ENCODE measurements around the gene IPO9. TPM values are rescaled to one million over a fixed set of nuclear protein-coding genes. Genes with fewer than 3 reads are reported as not detected.

The IPO9 gene
- total and polyA plus RNA-seq, 2 donors (not counting 1 experiment from before 2014, with no cell fraction given), result 13.3 to 56.9 TPM

GRCh38 chr1:201904579-201904978 lies 75.6 kb downstream of the IPO9 start:
- no peaks in the 10 kb centered on the region for H3K36me3 ChIP-seq (replicated peaks in 1 of 2; ENCODE audit: control extremely low read depth in 1 of 2, control insufficient read depth in 1 of 2, extremely low read depth in 1 of 2, insufficient read depth in 2 of 2, low read length in 1 of 2)
- Mint-ChIP-seq H3K27ac (no peak overlapping the region), H3K9me3 (ENCODE audit: insufficient read depth) (no peaks in the 10 kb centered on the region), H3K4me1 (no peaks in the 10 kb centered on the region), H3K27me3 (peaks cover 8% of the 10 kb centered on the region), H3K4me3 (no peak overlapping the region)
- ATAC-seq (ENCODE audit: low read depth) (no peak), DNase-seq (no peak)
- no peak for TF ChIP-seq EZH2 (IDR thresholded peaks at IDR 0.05; ENCODE audit: borderline replicate concordance, insufficient read depth, low read depth, low read length, poor library complexity, severe bottlenecking)
- no peak for TF ChIP-seq CTCF (IDR thresholded peaks at IDR 0.05)
- no peaks in the 10 kb centered on the region for H4K20me1 ChIP-seq (ENCODE audit: control insufficient read depth, insufficient read depth, low read length, poor library complexity, severe bottlenecking)
- intact Hi-C loops (cut with micrococcal nuclease), result no loop called here
- H2AFZ ChIP-seq (ENCODE audit: insufficient read depth, low read depth, low read length, poor library complexity, severe bottlenecking), result no peak overlapping the region
- no peaks in the 10 kb centered on the region for H3K79me2 ChIP-seq (ENCODE audit: control insufficient read depth, insufficient read depth, low read length)
- 86% methylated on average over 4 of the region's 6 CpGs for WGBS (ENCODE audit: insufficient coverage)
- POLR2A ChIA-PET, result no interaction called here
- H3K4me3 ChIP-seq (ENCODE audit: control extremely low read depth in 1 of 5, extremely low read depth in 1 of 5, insufficient read depth in 1 of 5, low read depth in 2 of 5, low read length in 4 of 5), result no peak overlapping the region
- H3K27me3 ChIP-seq (replicated peaks in 1 of 4; ENCODE audit: control extremely low read depth in 1 of 4, control insufficient read depth in 3 of 4, insufficient read depth in 4 of 4, low read length in 3 of 4), result no peaks in the 10 kb centered on the region
- H3K9ac ChIP-seq (ENCODE audit: low read length), result no peak overlapping the region
- H3K4me1 ChIP-seq (ENCODE audit: control insufficient read depth in 2 of 2, insufficient read depth in 2 of 2, low read length in 2 of 2), result no peaks in the 10 kb centered on the region
- CTCF ChIA-PET, result interaction anchor here (1.0 kb wide), 1 partner anchor 9 kb away, joined by 5 read pairs; no protein-coding TSS in a partner anchor
- no peak overlapping the region for H3K4me2 ChIP-seq (replicated peaks; ENCODE audit: low read depth, low read length, poor library complexity, severe bottlenecking)
- H3K9me3 ChIP-seq (ENCODE audit: control extremely low read depth in 1 of 3, control insufficient read depth in 2 of 3, insufficient read depth in 1 of 3, low read length in 2 of 3), result no peaks in the 10 kb centered on the region
- no peak overlapping the region for H3K27ac ChIP-seq (ENCODE audit: low read length in 2 of 2)

- H3K27ac ChIP-seq (ENCODE audit: low read length in 2 of 2), result no peak overlapping the region
- no peak for DNase-seq
- no peaks in the 10 kb centered on the region for H4K20me1 ChIP-seq (ENCODE audit: control insufficient read depth, insufficient read depth, low read length, poor library complexity, severe bottlenecking)
- H3K4me3 Mint-ChIP-seq, result no peak overlapping the region
- intact Hi-C loops (cut with micrococcal nuclease), result no loop called here
- no peaks in the 10 kb centered on the region for H3K9me3 Mint-ChIP-seq (ENCODE audit: insufficient read depth)
- no peak overlapping the region for H3K9ac ChIP-seq (ENCODE audit: low read length)
- H3K79me2 ChIP-seq (ENCODE audit: control insufficient read depth, insufficient read depth, low read length), result no peaks in the 10 kb centered on the region
- H2AFZ ChIP-seq (ENCODE audit: insufficient read depth, low read depth, low read length, poor library complexity, severe bottlenecking), result no peak overlapping the region
- no peak for ATAC-seq (ENCODE audit: low read depth)
- H3K4me3 ChIP-seq (ENCODE audit: control extremely low read depth in 1 of 5, extremely low read depth in 1 of 5, insufficient read depth in 1 of 5, low read depth in 2 of 5, low read length in 4 of 5), result no peak overlapping the region
- CTCF ChIA-PET, result interaction anchor here (1.0 to 1.7 kb wide), 2 partner anchors 9 kb away, joined by 5 to 6 read pairs; no protein-coding TSS in a partner anchor
- H3K27ac Mint-ChIP-seq, result no peak overlapping the region
- no peaks in the 10 kb centered on the region for H3K4me1 Mint-ChIP-seq
- POLR2A ChIA-PET, result no interaction called here
- H3K27me3 ChIP-seq (replicated peaks in 1 of 4; ENCODE audit: control extremely low read depth in 1 of 4, control insufficient read depth in 3 of 4, insufficient read depth in 4 of 4, low read length in 3 of 4), result no peaks in the 10 kb centered on the region
- H3K4me2 ChIP-seq (replicated peaks; ENCODE audit: low read depth, low read length, poor library complexity, severe bottlenecking), result no peak overlapping the region
- 82% methylated on average over 6 of the region's 6 CpGs for WGBS (ENCODE audit: insufficient coverage)
- no peaks in the 10 kb centered on the region for H3K4me1 ChIP-seq (ENCODE audit: control insufficient read depth in 2 of 2, insufficient read depth in 2 of 2, low read length in 2 of 2)
- peaks cover 7% of the 10 kb centered on the region for H3K27me3 Mint-ChIP-seq
- TF ChIP-seq CTCF (IDR thresholded peaks at IDR 0.05) (no peak), EZH2 (IDR thresholded peaks at IDR 0.05; ENCODE audit: borderline replicate concordance, insufficient read depth, low read depth, low read length, poor library complexity, severe bottlenecking) (no peak)
- H3K36me3 ChIP-seq (replicated peaks in 1 of 2; ENCODE audit: control extremely low read depth in 1 of 2, control insufficient read depth in 1 of 2, extremely low read depth in 1 of 2, insufficient read depth in 2 of 2, low read length in 1 of 2), result no peaks in the 10 kb centered on the region
- no peaks in the 10 kb centered on the region for H3K9me3 ChIP-seq (ENCODE audit: control extremely low read depth in 1 of 3, control insufficient read depth in 2 of 3, insufficient read depth in 1 of 3, low read length in 2 of 3)
These were observed 76.4 kb downstream of the IPO9 start for GRCh38 chr1:201905234-201905890.
